Caco-2 (cell line): ENCODE data around the gene SRPX2. TPM values are rescaled to one million over a fixed set of nuclear protein-coding genes. Genes with fewer than 3 reads are reported as not detected.
"Not testable (repeated sequence)": the region's sequence is repeated elsewhere in the genome, so short reads cannot be mapped to it uniquely, and the experiment has no call there.

ENCODE experiments used
- BruUV-seq: library from RNA; stranded (reverse); fragments of 400-500 nt; replicated peaks from 2 replicates; lab custom pipeline; 2021; lab: Mats Ljungman, UMichigan
- CTCF ChIA-PET: fragments of 300-600 bp; sonication (Branson Sonifier 250); formaldehyde crosslinking; loops from one replicate; lab custom pipeline; 2022; ENCODE audit warnings: antibody characterized with exemption; lab: Charles Lee
- POLR2A ChIA-PET: fragments of 300-600 bp; sonication (Branson Sonifier 250); formaldehyde crosslinking; loops from one replicate; lab custom pipeline; 2022; ENCODE audit warnings: antibody characterized with exemption; lab: Charles Lee
- DNase-seq, 2 experiments: peaks; one replicate each; pipeline versions ENCODE4 v3.0.0 to v3.0.0-alpha.2; 2020 to 2022
- H3K27me3 ChIP-seq: replicated peaks from 2 replicates; pipeline ENCODE4 v1.6.0; 2011; ENCODE audit warnings: low read length; ENCODE audit not compliant: control insufficient read depth, insufficient read depth
- H3K36me3 ChIP-seq: 2 replicates; pipeline ENCODE4 v1.5.1; 2011; ENCODE audit warnings: low read length; ENCODE audit not compliant: control insufficient read depth, insufficient read depth
- H3K4me1 ChIP-seq: fragments of 250-450 bp; sonication (Bioruptor Pico); 2 replicates; pipeline ENCODE4 v1.5.1; 2020; ENCODE audit warnings: mild to moderate bottlenecking
- H3K4me3 ChIP-seq: 2 replicates; pipeline ENCODE4 v1.5.1; 2011; ENCODE audit warnings: low read depth, mild to moderate bottlenecking, control low read depth, low read length
- H3K9me3 ChIP-seq: fragments of 250-450 bp; sonication (Bioruptor Pico); 2 replicates; pipeline ENCODE4 v1.5.1; 2020; ENCODE audit warnings: mild to moderate bottlenecking, moderate library complexity
- H3K27ac Mint-ChIP-seq: one replicate; pipeline ENCODE4 v1.8.0; 2022; ENCODE audit warnings: mixed read lengths; ENCODE audit not compliant: unreplicated experiment
- H3K27me3 Mint-ChIP-seq: one replicate; pipeline ENCODE4 v1.8.0; 2022; ENCODE audit warnings: mixed read lengths; ENCODE audit not compliant: insufficient read depth, unreplicated experiment
- H3K36me3 Mint-ChIP-seq: one replicate; pipeline ENCODE4 v1.8.0; 2022; ENCODE audit warnings: mild to moderate bottlenecking, mixed read lengths; ENCODE audit not compliant: insufficient read depth, unreplicated experiment
- H3K4me1 Mint-ChIP-seq: one replicate; pipeline ENCODE4 v1.8.0; 2022; ENCODE audit warnings: low read depth, mixed read lengths; ENCODE audit not compliant: unreplicated experiment
- H3K4me3 Mint-ChIP-seq: one replicate; pipeline ENCODE4 v1.8.0; 2022; ENCODE audit warnings: mild to moderate bottlenecking, moderate library complexity, mixed read lengths; ENCODE audit not compliant: unreplicated experiment
- H3K9me3 Mint-ChIP-seq: one replicate; pipeline ENCODE4 v1.8.0; 2022; ENCODE audit warnings: mixed read lengths; ENCODE audit not compliant: unreplicated experiment
- intact Hi-C: fragments of 100-400 bp; cut with micrococcal nuclease; formaldehyde crosslinking; loops from one replicate; pipeline ENCODE4 v1.10.0; 2022; ENCODE audit not compliant: unreplicated experiment
- total RNA-seq: library from RNA; stranded (reverse); gene quantifications from 2 replicates; pipeline ENCODE4 v1.2.3, GENCODE V29; 2022
- TF ChIP-seq, protein P1 (sequence below), 2 experiments: fragments of 200-600 bp in 1 of 2; IDR thresholded peaks; 1 replicate in 1 of 2; 2 replicates in 1 of 2; pipeline versions ENCODE4 v1.5.1 to v1.8.0; 2011 to 2022; ENCODE audit warnings: antibody characterized with exemption in 1 of 2, control low read depth in 1 of 2, inconsistent platforms in 1 of 2, low read depth in 1 of 2, low read length in 1 of 2, mild to moderate bottlenecking in 1 of 2, moderate library complexity in 1 of 2; ENCODE audit not compliant: insufficient read depth in 1 of 2, severe bottlenecking in 1 of 2, unreplicated experiment in 1 of 2

SRPX2 gene
- total RNA-seq, 1 experiment from 2014 or later = 3.6 TPM

DNA sequence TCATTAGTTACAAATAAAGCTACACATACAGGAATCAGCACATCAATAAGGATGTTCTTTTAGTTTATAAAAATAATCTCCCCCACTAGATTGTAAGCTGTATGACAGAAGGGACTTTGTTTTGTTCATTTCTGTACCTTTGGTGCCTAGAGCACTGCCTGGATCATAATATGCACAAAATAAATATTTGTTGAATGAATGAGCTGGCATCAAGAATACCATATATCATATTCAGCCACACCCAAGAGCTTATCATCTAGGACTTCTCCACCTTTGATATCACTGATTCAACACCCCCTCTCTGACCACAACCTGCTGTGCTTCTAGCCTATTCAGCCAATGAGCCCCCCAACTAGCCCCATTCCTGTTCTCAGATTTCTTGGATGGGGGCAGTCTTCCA is 77.3 kb downstream of the SRPX2 start:
- BruUV-seq = no TSS peak
- H3K27ac Mint-ChIP-seq = no peak overlapping the region
- intact Hi-C loops = no loop called here
- Histone ChIP-seq H3K9me3 (no peaks in the 10 kb centered on the region), H3K36me3 (no peaks in the 10 kb centered on the region), H3K4me1 (no peaks in the 10 kb centered on the region), H3K4me3 (no peak overlapping the region), H3K27me3 (no peaks in the 10 kb centered on the region)
- ChIA-PET POLR2A (no interaction called here), CTCF (interaction anchor here (1.4 kb wide), 1 partner anchor 47 kb away, joined by 5 read pairs; no protein-coding TSS in a partner anchor)
- TF ChIP-seq, protein P1, sequence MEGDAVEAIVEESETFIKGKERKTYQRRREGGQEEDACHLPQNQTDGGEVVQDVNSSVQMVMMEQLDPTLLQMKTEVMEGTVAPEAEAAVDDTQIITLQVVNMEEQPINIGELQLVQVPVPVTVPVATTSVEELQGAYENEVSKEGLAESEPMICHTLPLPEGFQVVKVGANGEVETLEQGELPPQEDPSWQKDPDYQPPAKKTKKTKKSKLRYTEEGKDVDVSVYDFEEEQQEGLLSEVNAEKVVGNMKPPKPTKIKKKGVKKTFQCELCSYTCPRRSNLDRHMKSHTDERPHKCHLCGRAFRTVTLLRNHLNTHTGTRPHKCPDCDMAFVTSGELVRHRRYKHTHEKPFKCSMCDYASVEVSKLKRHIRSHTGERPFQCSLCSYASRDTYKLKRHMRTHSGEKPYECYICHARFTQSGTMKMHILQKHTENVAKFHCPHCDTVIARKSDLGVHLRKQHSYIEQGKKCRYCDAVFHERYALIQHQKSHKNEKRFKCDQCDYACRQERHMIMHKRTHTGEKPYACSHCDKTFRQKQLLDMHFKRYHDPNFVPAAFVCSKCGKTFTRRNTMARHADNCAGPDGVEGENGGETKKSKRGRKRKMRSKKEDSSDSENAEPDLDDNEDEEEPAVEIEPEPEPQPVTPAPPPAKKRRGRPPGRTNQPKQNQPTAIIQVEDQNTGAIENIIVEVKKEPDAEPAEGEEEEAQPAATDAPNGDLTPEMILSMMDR (IDR thresholded peaks at IDR 0.05; ENCODE audit: insufficient read depth in 1 of 2, low read depth in 1 of 2, low read length in 1 of 2, severe bottlenecking in 1 of 2, unreplicated experiment in 1 of 2) = no peak
- H3K4me1 Mint-ChIP-seq = no peaks in the 10 kb centered on the region
- no peak overlapping the region for H3K4me3 Mint-ChIP-seq
- no peak for DNase-seq
- H3K36me3 Mint-ChIP-seq = no peaks in the 10 kb centered on the region
- H3K9me3 Mint-ChIP-seq = no peaks in the 10 kb centered on the region
- H3K27me3 Mint-ChIP-seq = no peaks in the 10 kb centered on the region

DNA sequence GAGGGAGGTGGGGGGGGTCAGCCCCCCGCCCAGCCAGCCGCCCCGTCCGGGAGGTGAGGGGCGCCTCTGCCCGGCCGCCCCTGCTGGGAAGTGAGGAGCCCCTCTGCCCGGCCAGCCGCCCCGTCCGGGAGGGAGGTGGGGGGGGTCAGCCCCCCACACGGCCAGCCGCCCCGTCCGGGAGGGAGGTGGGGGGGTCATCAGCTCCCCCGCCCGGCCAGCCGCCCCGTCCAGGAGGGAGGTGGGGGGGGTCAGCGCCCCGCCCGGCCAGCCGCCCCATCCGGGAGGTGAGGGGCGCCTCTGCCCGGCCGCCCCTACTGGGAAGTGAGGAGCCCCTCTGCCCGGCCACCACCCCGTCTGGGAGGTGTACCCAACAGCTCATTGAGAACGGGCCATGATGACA is 80.0 kb downstream of the SRPX2 start:
- H3K27me3 Mint-ChIP-seq, DNase-seq, H3K36me3 ChIP-seq, POLR2A ChIA-PET, H3K27me3 ChIP-seq, intact Hi-C loops, H3K4me3 Mint-ChIP-seq, H3K9me3 ChIP-seq, H3K4me3 ChIP-seq, H3K4me1 Mint-ChIP-seq, BruUV-seq, H3K9me3 Mint-ChIP-seq, H3K4me1 ChIP-seq, CTCF ChIA-PET, H3K27ac Mint-ChIP-seq, H3K36me3 Mint-ChIP-seq: not testable (repeated sequence)

Other genes with a start within 250 kb of the SRPX2 start
- 0.11 and 0.14 TPM in 2 replicates for gene PCDH19, start 233.9 kb upstream of the SRPX2 start, total RNA-seq
- gene TNMD, start 59.3 kb upstream of the SRPX2 start, total RNA-seq = not detected in 2 replicates
- 135 and 137 TPM in 2 replicates for gene TSPAN6, start 7.4 kb upstream of the SRPX2 start, total RNA-seq
- gene SYTL4, start 87.9 kb downstream of the SRPX2 start, total RNA-seq = 4.1 and 6.1 TPM in 2 replicates
- 41.5 and 44.9 TPM in 2 replicates for gene CSTF2, start 176.2 kb downstream of the SRPX2 start, total RNA-seq
- 13.2 and 15.7 TPM in 2 replicates for gene NOX1, start 230.2 kb downstream of the SRPX2 start, total RNA-seq